ENCODE data around the gene SLX4IP.

DNA sequence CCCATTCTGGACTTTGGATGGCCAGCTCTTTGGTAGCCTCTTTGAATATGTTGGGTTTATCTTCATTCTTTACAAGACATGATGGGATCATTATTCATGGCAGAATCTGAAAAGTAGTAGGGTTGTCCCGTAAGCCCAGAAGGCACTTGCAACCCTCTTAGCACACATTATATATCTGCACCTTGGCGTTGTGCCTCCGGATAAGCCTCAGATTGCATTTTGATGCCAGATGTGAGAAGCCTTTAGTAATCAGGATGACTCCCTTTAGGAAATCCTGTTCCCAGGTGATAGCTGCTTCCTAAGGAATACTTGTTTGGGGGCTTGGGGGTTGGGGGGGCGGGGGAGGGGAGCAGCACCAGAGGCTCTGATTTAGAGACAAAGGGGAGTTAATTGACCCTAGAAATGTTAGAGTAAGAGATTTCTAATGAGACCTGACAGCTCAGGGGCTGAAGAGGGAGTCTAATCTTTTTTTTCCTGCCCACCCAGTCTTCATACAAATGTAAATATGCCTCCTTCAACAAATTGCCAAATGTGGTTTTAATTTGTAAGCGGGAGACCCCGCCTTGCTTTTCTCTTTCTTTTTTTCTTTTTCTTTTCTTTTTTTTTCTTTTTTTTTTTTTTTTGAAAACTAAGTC, 183.6 kb downstream of the SLX4IP start:
- TF ChIP-seq EZH2phosphoT487 (IDR thresholded peaks at IDR 0.05; ENCODE audit: low read depth) (no peak), CTCF (IDR thresholded peaks at IDR 0.05; ENCODE audit: low read depth, low read length) (no peak)
